ENCODE results near the gene CDC20B. TPM values are rescaled to one million over a fixed set of nuclear protein-coding genes. Genes with fewer than 3 reads are reported as not detected.

CDC20B gene
- total RNA-seq, 1 donor from 2014 or later, result 0.34 TPM

DNA sequence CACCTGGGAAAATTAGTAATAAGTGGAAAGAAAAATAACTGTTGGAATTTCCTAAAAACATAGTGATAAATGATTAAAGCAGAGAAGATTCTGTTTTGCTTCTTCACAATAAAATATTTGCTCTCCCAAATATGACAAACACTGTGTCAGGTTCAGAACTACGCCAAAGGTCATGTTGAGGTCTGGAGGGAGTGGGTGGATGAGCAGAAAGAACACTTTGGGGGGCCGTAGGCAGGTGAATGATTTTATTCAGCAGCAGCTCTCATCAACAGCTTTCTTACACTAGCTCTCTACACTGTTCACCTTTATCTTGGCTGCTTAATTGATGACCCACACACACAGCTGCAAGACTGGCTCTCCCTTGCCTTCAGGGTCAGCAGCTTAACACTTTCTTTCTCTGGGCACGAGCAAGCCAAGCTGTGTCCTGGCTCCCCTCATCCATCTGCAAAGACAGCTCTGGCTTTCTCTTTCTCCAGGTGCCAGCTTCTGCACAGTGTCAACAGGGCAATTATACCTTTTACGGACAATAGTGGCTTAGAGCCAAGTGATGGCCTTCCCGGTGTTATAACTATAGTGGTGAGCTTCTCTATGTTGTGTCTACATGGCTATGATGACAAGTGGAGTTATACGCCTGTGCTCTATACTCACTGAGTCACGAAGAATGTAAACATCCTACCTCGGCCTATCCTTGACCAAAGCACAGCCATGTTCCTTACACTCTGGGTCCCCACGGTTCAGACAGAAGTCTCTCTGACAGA, 31.9 kb downstream of the CDC20B start:
- Mint-ChIP-seq H3K4me3 (ENCODE audit: unreplicated experiment) (no peak overlapping the region), H3K9me3 (ENCODE audit: unreplicated experiment) (no peaks in the 10 kb centered on the region), H3K27ac (ENCODE audit: unreplicated experiment) (no peak overlapping the region), H3K36me3 (ENCODE audit: unreplicated experiment) (no peaks in the 10 kb centered on the region), H3K4me1 (ENCODE audit: low read depth, unreplicated experiment) (no peaks in the 10 kb centered on the region), H3K27me3 (ENCODE audit: unreplicated experiment) (no peaks in the 10 kb centered on the region)
- DNase-seq, result no peak
- TF ChIP-seq, protein P1, sequence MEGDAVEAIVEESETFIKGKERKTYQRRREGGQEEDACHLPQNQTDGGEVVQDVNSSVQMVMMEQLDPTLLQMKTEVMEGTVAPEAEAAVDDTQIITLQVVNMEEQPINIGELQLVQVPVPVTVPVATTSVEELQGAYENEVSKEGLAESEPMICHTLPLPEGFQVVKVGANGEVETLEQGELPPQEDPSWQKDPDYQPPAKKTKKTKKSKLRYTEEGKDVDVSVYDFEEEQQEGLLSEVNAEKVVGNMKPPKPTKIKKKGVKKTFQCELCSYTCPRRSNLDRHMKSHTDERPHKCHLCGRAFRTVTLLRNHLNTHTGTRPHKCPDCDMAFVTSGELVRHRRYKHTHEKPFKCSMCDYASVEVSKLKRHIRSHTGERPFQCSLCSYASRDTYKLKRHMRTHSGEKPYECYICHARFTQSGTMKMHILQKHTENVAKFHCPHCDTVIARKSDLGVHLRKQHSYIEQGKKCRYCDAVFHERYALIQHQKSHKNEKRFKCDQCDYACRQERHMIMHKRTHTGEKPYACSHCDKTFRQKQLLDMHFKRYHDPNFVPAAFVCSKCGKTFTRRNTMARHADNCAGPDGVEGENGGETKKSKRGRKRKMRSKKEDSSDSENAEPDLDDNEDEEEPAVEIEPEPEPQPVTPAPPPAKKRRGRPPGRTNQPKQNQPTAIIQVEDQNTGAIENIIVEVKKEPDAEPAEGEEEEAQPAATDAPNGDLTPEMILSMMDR (IDR thresholded peaks at IDR 0.05; ENCODE audit: partially characterized antibody, unreplicated experiment), result no peak

DNA sequence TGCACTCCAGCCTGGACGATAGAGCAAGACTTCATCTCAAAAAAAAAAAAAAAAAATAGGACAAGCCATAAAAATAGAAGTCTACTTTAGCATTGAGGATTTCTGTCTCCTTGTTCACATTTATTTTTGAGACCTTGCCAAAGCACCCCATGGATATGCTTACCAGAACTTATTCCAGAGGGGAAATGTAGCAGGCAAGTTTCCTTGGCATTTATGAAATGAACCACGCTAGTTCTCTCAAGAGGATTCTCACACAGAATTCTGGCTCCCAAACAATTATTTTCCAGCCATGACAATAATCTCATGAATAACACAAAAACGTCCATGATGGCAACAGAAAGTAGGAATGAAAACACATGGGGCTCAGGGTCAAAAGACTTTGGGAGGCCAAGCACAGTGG, 36.5 kb downstream of the CDC20B start:
- Mint-ChIP-seq H3K27me3 (ENCODE audit: unreplicated experiment) (no peaks in the 10 kb centered on the region), H3K4me3 (ENCODE audit: unreplicated experiment) (no peak overlapping the region), H3K4me1 (ENCODE audit: low read depth, unreplicated experiment) (no peaks in the 10 kb centered on the region), H3K36me3 (ENCODE audit: unreplicated experiment) (no peaks in the 10 kb centered on the region), H3K27ac (ENCODE audit: unreplicated experiment) (no peak overlapping the region), H3K9me3 (ENCODE audit: unreplicated experiment) (no peaks in the 10 kb centered on the region)
- no peak for DNase-seq
- TF ChIP-seq, protein P1 (IDR thresholded peaks at IDR 0.05; ENCODE audit: partially characterized antibody, unreplicated experiment), result no peak

DNA sequence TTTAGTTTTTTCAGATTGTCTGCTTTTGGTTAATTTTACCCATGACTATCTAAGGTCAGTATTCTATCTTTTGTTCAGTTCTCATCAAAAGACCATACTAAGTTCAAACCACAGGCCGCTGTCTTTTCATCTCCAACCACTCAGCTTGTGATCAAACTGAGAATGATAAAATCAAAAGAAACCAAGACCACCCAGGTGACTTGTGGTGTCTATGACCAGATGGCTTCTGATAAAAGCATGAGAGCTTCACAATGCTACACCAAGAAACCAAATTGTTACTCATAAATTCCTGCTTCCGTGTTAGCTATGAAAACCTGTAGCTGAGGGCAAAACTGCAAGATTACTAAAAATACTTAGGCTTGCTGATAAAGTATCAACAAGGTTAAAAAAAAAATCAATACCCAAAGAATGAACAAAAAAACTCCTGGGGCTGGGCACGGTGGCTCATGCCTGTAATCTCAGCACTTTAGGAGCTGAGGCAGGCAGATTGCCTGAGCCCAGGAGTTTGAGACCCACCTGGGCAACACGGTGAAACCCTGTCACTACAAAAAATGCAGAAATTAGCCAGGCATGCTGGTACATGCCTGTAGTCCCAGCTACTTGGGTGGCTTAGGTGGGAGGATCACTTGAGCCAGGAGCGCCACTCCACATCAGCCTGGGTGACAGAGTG, 38.8 kb downstream of the CDC20B start:
- Mint-ChIP-seq H3K9me3 (ENCODE audit: unreplicated experiment) (no peaks in the 10 kb centered on the region), H3K27me3 (ENCODE audit: unreplicated experiment) (no peaks in the 10 kb centered on the region), H3K4me1 (ENCODE audit: low read depth, unreplicated experiment) (no peaks in the 10 kb centered on the region), H3K36me3 (ENCODE audit: unreplicated experiment) (no peaks in the 10 kb centered on the region), H3K27ac (ENCODE audit: unreplicated experiment) (no peak overlapping the region), H3K4me3 (ENCODE audit: unreplicated experiment) (no peak overlapping the region)
- DNase-seq, result no peak
- TF ChIP-seq, protein P1 (IDR thresholded peaks at IDR 0.05; ENCODE audit: partially characterized antibody, unreplicated experiment), result no peak

DNA sequence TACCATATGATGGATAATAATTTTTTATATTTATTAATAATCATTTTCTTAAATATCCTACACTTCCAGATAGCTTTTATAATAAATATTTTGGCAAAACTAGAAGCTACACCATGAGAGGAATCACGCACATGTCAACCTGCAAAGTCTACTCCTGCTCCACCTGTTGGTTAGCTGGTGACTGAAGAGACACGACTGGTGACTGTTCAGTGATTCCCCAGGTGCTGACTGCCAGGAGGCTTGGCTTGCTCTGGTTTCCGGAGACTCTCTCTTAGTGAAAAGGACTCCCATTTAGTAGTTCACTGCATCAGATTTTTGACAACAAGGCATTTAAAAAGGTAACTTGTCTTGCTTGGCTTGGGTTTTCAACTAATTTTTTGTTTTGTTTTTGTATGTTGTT, 49.6 kb downstream of the CDC20B start:
- H3K4me1 Mint-ChIP-seq (ENCODE audit: low read depth, unreplicated experiment), result no peaks in the 10 kb centered on the region
- TF ChIP-seq, protein P1 (IDR thresholded peaks at IDR 0.05; ENCODE audit: partially characterized antibody, unreplicated experiment), result no peak

DNA sequence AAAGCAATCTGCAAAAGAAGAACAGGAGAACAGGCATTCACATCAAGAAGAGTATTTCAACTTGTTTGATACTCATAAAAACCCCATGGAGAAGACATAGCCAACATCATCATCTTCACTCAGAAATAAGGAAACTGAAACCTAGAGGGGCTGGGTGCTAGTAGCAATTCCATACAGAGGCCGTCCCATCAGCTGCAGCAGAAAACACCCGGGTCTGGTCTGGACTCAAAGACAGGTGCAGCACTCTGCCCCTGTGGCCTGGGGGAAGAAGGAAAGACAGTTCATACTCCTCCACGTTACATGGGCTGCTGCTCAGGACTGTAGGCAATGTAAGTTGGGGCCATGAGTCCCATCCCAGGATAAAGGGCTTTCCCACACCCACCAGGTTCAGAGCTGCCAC, 58.9 kb downstream of the CDC20B start:
- Mint-ChIP-seq H3K27me3 (ENCODE audit: unreplicated experiment) (peaks cover 2% of the 10 kb centered on the region), H3K4me3 (ENCODE audit: unreplicated experiment) (no peak overlapping the region), H3K9me3 (ENCODE audit: unreplicated experiment) (no peaks in the 10 kb centered on the region), H3K27ac (ENCODE audit: unreplicated experiment) (no peak overlapping the region), H3K4me1 (ENCODE audit: low read depth, unreplicated experiment) (no peaks in the 10 kb centered on the region), H3K36me3 (ENCODE audit: unreplicated experiment) (no peaks in the 10 kb centered on the region)
- no peak for DNase-seq
- TF ChIP-seq, protein P1 (IDR thresholded peaks at IDR 0.05; ENCODE audit: partially characterized antibody, unreplicated experiment), result no peak

More for the DNA sequence above, 49.6 kb downstream of the CDC20B start:
- no peak overlapping the region for H3K4me3 Mint-ChIP-seq (ENCODE audit: unreplicated experiment)
- no peak for DNase-seq
- H3K27ac Mint-ChIP-seq (ENCODE audit: unreplicated experiment), result no peak overlapping the region
- no peaks in the 10 kb centered on the region for H3K36me3 Mint-ChIP-seq (ENCODE audit: unreplicated experiment)
- H3K9me3 Mint-ChIP-seq (ENCODE audit: unreplicated experiment), result no peaks in the 10 kb centered on the region
- no peaks in the 10 kb centered on the region for H3K27me3 Mint-ChIP-seq (ENCODE audit: unreplicated experiment)
